T47D (cell line): ENCODE results near the gene CHN1.

Experiments
- DNase-seq, 2 experiments: peaks; one replicate each; pipeline versions ENCODE4 v3.0.0 to v3.0.0-alpha.2; 2011 to 2012; ENCODE audit warnings: low read depth in 1 of 2, low spot score in 1 of 2
- JUND ChIP-seq: IDR thresholded peaks from 2 replicates; pipeline ENCODE4 v1.6.1; 2012; ENCODE audit warnings: low read depth
- in situ Hi-C: cut with HindIII; loops from 2 replicates; pipeline ENCODE4 v1.10.0; 2016; ENCODE audit warnings: low sequenced_read_pairs, low pct_unique_long_range_greater_than_20kb

CHN1 gene

DNA sequence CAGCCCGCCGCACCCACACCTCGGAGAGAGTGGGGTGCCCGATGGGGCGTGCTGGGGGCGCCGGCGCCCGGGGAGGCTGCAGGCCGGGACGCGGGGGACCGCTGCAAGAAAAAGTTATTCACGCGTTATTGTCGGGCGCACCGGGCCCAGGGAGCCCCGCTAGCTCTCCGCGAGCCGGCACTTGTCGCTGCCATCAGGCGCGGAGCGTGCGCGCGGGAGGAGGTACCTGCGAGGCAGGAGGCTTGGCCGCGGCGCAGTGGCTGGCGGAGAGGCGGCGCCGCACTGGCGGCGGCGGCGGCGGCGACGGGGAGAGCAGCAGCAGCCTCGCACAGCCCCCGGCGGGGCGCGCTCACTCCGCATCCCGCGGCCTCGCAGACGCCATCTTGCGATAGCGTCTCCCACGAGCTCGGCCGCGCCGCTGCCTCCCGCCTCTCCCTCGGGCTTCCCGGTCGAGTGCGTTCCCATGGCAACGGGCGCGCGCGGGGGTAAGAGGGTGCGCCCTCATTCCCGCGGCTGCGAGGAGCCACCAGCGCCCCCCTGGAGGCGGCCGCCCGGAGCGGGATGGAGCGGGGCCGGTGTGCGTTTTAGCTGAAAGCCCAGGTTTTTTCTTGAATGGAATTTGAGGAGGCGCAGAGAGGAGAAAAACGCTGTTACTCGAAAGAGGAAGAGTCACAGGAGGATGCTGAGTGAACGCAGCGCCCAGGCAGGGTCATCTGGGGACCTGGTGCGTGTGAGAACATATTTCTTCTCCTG is at the start of gene CHN1:
Gene CHN1 (minus strand): TSS at position 402 of the 753 bp plus-strand sequence. CDS start 469 bp downstream, outside the sequence.
- peak; percentile 31 to 51 for DNase-seq
- in situ Hi-C loops = no loop called here
- no peak for TF ChIP-seq JUND

DNA sequence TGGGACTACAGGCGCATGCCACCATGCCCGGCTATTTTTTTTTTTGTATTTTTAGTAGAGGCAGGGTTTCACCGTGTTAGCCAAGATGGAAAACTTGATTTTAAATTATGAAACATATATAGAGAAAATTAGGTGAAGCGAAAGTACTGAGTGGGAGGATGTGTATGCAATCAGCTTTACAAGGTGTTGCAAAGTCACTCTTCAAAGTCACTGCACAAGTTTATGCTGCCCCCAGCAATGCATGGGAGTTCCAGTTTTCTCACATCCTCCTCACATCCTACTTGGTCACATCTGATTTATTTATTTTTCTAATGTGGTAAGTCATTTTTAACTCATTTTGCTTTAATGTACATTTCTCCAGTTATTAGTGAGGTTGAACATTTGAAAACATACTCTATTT is 49.2 kb upstream of the CHN1 start:
- DNase-seq = no peak
- TF ChIP-seq JUND = no peak
- in situ Hi-C loops = no loop called here

GRCh38 chr2:175049661-175050060 is 44.5 kb upstream of the CHN1 start:
- in situ Hi-C loops = no loop called here
- TF ChIP-seq JUND = no peak
- DNase-seq = no peak

DNA sequence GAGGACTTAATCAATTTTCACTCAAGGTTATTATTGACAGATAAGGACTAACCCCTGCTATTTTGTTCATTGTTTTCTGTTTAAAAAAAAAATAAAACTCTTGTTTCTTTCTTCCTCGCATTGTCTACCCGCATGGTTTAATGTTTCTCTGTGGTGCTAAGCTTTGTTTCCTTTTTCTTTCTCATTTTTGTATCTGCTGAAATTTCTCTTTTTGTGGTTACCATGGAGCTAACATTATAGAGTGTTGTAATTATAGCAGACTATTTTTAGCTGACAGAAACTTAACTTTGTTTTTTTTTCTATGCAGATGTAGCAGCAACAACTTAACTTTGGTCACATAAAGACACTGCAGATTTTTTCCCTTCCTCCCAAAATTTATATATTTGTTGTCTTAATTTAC is 43.1 kb upstream of the CHN1 start:
- in situ Hi-C loops = no loop called here
- no peak for TF ChIP-seq JUND
- no peak for DNase-seq

DNA sequence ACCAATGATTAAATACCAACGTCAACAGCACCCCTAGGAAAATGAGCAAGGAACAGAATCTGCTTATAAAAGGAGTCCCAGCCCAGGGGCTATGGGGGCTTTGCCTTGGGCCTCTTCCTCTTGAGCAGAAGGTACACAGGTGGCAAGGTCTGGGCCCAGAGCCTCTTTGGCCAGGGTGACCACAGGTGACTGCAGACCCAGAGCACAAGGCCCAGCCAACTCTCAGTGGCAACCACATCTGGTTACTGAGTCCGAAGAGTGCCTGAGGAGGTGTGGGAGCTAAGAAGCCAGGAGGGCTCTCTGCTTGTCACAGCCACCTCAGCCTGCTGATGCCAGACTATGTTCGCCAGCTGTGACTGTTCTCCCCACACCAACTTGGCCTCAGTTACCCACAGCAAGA is 34.3 kb upstream of the CHN1 start:
- DNase-seq = no peak
- in situ Hi-C loops = no loop called here
- no peak for TF ChIP-seq JUND

DNA sequence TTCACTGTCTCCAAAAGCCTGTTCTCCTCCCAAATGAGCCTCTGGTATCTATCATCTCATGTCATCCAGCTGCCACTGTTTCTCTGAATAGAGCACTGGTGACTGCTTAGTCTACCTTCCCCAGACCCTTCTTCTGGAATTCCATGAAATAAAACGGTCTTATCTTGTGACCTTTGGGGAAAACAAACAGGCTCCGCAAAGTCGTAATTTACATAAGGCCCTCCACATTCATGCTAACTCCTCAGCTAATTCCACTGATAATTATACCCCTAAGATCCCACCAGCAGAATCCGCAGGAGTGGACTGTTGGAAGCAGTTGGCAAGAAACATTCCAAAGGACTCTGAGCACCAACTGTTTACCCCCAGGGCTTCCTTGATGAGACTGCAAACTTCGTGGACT is 33.9 kb upstream of the CHN1 start:
- in situ Hi-C loops = no loop called here
- DNase-seq = peak in 1 of 2 experiments; percentile 32
- no peak for TF ChIP-seq JUND

GRCh38 chr2:175037941-175038340 is 32.8 kb upstream of the CHN1 start:
- in situ Hi-C loops = no loop called here

GRCh38 chr2:175036582-175037018 is 31.4 kb upstream of the CHN1 start:
- no peak for TF ChIP-seq JUND
- in situ Hi-C loops = no loop called here
- DNase-seq = peak in 1 of 2 experiments; percentile 38

More at GRCh38 chr2:175037941-175038340, 32.8 kb upstream of the CHN1 start:
- no peak for DNase-seq
- TF ChIP-seq JUND = no peak

DNA sequence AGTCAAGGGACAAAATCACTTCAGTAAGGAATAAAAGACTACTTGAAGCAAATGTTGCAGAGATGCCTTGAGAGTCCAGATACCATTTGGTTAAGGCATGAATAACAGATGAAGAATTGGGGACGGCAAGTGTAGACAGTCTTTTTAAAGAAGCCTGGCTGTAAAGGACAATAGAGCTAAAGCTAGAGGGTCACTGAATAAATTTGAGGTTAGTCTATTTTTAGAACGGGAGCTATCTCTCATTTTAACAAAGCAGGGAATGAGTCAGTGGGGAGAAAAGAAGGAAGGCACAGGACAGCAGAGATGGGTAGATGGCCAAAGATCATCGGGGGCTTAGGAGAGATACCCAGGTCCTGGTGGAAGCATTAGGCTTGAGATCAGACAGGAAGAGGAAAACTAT is 30.6 kb upstream of the CHN1 start:
- in situ Hi-C loops = no loop called here
- no peak for TF ChIP-seq JUND
- DNase-seq = no peak

DNA sequence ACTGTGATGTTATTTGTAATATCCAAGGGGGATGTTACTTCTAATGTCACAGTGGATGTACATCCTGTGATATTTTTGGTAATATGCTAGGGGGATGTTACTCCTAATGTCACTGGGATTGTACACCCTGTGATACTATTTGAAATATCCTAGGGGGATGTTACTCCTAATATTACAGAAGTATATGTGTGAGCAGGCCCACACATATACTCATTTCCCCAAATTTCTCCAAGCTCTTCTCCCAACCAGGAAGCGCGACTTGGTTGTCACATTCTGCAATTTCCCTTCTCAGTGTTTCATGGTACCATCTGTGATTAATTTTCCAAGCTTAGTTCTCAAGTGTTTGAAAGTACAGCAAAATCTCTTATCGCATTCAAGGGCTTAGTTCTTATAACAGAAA is 29.5 kb upstream of the CHN1 start:
- in situ Hi-C loops = no loop called here
- no peak for DNase-seq
- TF ChIP-seq JUND = no peak

GRCh38 chr2:175030380-175031271 is 25.4 kb upstream of the CHN1 start:
- peak; percentile 5 to 70 for DNase-seq
- in situ Hi-C loops = no loop called here
- TF ChIP-seq JUND = no peak

DNA sequence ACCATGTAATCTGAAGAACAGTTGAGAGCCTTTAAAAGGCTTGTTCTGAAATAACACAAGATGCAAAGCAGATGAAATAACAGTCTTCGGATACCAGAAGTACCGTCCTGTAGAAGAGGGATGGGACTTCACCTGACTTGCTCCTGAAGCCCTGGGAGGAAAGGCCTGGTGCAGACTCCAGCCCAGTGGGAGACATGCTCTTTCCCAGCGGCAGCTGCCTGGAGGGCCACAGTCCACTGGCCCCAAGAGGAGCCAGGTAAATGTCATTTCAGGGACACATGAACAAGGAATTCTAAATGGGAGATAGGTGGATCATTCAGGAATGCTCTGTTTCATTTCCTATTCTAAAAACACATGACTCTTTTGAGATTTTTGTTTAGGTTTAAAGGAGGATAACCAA is 22.6 kb upstream of the CHN1 start:
- no peak for DNase-seq
- TF ChIP-seq JUND = no peak
- in situ Hi-C loops = no loop called here

GRCh38 chr2:175026385-175026784 is 21.2 kb upstream of the CHN1 start:
- in situ Hi-C loops = no loop called here
- TF ChIP-seq JUND = no peak
- no peak for DNase-seq

DNA sequence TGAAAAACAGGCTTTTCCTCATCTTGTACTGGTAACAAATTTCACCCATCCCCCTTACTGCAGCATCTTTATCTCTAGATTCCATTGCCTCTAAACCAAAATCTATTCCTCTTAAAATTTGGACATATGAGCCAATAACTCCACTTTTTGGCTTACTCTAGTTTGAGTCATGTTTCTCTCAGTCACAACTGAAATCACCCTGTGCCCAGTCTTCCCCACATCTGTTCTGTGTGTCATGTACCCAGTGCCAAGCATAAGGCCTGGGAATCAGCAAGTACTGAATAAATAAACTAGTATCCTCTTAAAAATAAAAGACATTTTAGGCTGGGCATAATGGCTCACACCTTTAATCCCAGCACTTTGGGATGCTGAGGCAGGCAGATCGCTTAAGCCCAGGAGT is 20.8 kb upstream of the CHN1 start:
- no peak for TF ChIP-seq JUND
- no peak for DNase-seq
- in situ Hi-C loops = no loop called here
